HG03025 (cell line): ENCODE data around the gene LYRM7.

Experiments used
- ATAC-seq: cut with Tn5 transposase; IDR thresholded peaks from one replicate; pipeline ENCODE4 v1.9.1; 2021; ENCODE audit warnings: mild to moderate bottlenecking, moderate library complexity; ENCODE audit not compliant: unreplicated experiment, low FRiP score

The LYRM7 gene

DNA sequence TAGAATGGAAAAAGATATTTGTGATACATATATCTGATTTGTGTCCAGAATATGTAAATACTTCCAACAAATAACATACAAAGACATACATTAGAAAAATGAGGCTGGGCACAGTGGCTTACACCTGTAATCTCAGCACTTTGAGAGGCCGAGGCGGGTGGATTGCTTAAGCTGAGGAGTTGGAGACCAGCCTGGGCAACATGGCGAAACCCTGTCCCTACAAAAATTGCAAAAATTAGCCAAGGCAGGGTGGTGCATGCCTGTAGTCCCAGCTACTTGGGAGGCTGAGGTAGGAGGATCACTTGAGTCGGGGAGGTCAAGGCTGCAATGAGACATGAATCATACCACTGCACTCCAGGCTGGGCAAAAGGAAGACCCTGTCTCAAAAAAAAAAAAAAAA is 47.0 kb downstream of the LYRM7 start:
- ATAC-seq, result no peak

DNA sequence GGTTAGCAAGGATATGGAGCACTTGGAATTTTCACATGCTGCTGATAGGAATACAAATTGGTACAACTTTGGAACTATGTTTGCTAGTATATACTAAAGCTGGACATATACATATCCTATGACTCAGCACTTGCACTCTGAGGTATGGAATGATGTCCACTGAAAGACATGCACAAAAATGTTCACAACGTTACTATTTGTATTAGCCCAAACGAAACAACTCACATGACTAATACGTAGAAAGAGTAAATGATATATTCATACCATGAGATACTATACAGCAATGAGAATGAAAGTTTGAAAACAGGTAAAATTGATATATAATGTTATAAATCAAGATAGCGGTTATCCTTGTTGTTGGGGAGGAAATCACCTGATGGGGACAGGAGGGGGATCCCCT is 47.6 kb downstream of the LYRM7 start:
- no peak for ATAC-seq

DNA sequence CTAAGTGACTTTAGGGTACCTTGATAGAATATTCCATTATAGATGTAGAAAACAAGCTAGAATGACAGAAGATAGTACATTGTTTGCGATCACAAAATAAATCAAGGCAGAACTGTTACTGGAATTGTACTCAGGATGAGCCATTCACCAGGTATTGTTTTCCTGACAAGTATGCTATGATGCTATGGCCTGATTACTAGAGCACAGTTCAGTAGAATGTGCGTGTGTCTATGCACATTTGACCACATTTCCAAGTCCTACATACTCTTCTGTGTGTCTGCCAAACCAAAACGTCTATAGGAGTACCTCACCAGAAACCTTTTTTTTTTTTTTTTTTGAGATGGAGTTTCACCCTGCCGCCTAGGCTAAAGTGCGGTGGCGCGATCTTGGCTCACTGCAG is 49.8 kb downstream of the LYRM7 start:
- ATAC-seq, result no peak

DNA sequence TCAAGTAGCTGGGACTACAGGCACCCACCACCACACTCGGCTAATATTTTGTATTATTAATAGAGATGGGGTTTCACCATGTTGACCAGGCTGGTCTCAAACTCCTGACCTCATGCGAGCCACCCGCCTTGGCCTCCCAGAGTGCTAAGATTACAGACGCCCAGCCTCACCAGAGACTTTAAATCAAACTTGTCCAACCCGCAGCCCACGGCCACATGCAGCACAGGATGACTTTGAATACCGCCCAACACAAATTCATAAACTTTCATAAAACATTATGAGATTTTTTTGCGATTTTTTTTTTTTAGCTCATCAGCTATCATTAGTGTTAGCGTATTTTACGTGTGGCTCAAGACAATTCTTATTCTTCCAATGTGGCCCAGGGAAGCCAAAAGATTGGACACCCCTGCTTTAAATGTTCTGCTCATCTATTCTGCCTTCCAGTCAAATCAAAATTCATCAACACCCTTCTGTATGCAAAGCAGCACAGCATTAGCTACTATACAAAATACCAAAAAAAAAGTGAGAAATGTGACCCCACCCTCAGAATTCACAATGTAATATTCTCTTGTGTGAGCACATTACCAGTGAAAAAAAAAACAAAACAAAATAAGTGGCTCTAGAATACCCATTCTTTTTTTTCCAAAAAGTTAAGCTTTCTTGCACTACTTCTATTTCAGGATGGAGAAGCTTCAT is 50.4 kb downstream of the LYRM7 start:
- ATAC-seq, result no peak

DNA sequence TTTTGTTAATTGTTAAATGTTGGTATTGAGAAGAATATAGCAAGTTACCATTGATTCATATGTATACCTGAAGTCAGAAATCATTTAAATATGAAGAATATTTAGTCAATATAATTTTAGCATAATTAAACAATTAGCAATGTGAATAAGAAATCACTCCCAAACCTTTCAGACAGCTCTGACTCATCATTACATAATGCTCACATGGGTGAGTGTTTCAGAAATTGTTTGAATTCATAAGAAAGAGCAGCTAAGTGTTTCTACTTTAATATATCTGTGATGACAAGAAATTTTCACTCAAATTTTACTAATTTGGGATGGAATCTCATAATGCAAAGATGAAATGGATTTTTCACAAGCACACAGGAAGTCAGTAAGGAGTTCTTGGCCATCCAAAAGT is 51.1 kb downstream of the LYRM7 start:
- no peak for ATAC-seq

DNA sequence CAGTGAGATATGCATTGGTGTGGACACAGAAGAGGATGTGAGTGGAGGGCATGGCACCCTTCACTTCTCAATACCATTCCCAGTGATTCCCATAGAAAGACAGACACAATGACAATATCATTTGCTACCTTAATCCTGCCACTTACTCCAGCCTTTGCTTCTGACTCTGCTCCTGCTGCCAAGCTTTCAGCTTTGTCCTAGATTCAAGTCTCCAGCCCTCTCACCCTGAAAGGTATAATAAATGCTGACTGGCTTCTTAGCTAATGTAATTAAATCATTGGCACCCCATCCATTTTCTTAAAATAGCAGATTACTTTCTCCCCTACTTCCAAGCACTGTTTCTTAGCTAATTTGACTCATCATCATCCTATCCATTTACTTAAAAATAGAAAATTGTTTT is 52.0 kb downstream of the LYRM7 start:
- ATAC-seq, result no peak

DNA sequence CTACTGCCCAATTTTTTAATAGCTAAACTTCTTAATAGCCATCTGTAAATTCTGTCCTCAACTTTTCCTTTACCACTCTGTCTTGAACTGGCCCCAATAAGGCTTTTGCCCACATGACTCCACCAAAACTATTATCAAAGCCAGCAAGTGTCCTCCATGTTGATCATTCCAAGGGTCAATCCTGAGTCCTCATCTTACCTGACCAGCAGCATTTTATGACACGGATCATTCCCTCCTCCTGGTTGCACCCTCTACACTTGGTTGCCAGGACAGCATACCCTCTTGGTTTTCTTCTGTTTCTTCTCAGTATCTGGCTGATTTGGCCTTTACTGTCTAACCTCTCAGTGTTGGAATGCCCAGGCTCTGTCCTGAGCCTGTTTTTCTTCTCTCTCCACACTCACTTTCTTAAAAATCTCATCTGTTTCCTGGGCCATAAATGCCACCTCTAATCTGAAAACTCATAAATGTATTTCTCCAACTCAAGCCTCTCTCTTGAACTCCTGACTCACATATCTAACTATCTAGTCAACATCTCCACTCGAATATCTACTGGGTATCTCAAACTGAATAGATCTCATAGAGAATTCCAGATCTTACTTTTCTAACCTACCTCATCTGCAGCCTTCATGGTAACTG is 53.1 kb downstream of the LYRM7 start:
- ATAC-seq, result no peak

DNA sequence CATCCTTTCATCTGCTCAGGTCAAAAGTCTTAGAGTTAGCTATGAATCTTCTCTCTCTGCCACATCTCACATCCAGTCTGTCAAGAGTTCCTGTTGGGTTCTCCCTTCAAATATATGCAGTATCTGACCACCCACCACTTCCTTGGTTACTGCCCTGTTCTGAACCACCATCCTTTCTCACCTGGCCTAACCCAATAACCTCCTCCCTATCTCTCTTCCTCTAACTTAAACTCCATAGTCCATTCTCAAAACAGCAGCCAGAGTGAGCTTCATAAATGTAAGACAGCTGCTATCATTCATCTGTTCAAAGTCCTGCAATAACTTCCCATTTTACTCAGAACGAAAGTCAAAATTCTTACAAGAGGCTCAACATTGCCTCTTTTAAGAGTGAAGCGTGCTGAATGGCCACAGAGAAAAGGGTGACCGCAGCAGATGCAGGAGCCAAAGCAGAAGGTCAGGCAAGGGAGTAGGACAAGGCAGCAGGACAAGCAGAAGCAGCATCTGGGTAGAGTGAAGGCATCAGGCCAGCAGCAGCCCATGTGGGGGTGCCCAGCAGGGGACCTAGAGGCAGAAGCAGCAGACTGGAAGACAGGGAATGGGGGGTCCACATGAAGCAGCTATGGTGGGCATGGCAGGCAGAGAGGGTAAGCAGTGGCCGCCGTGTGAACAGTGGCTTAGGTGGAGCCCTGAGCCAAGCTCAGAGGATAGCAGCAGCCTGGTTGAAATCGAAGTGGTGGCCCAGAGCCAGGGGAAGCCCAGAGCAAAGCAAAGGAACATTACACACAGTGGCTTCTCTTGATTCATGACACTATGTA is 53.9 kb downstream of the LYRM7 start:
- peak; percentile 91 for ATAC-seq

DNA sequence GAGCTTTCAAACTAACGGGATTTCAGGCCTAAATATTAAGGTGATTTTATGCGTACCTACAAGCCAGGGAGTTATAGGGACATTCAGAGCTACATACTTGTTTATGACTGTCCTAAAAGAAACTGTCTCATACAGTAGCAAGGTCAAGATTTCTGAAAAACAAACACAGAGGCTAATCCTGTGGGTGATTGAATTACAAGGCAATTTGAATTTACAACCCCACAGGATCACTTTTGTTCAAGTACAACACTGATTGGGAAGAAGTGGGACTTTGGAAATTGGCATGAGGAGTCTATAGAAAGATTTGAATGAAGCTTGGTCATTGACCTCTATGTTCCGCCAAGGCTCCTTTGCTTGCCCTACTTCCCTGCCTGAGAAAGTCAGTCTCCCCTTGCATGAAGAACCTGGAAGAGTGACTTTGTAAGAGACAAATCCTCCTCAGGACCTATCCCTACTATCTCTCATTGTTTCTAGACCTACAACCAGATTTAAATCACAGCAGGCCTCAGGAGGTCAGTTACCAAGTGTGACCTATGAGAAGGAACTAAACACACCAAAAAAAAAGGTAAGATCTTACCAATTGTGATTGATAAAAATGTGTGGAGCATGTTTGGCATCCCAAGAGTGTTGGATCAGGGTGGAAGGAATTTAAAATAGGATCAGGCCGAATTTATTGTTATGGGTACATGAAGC is 54.7 kb downstream of the LYRM7 start:
- ATAC-seq, result no peak

DNA sequence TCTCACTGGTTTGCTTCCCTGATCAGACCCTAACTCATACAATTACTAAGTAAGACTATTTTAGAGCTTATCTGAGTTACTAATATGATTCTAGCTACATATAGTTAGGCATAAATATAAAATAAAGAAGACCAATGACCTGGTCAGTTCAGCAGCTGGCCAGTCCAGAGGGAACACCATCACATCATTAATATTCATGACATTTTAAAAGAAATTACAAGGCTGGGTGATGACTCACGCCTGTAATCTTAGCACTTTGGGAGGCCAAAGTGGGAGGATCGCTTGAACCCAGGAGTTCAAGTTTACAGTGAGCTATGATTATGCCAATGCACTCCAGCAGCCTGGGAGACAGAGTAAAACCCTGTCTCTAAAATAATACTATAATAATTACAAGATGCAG is 56.2 kb downstream of the LYRM7 start:
- ATAC-seq, result no peak

DNA sequence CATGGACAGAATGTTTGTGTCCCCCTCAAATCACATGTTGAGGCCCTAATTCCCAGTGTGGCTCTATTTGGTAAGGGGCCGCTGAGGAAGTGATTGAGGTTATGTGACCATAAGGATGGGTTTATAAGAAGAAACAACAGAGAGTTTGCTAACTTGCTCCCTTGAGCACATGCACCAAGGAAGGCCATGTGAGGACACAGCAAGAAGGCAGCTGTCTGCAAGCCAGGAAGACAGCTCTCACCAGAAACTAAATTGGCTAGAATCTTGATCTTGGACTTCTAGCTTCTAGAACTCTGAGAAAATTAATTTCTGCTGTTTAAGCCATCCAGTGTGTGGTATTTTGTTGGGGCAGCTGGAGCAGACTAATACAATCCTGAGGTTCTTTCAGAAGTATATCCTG is 57.9 kb downstream of the LYRM7 start:
- no peak for ATAC-seq

DNA sequence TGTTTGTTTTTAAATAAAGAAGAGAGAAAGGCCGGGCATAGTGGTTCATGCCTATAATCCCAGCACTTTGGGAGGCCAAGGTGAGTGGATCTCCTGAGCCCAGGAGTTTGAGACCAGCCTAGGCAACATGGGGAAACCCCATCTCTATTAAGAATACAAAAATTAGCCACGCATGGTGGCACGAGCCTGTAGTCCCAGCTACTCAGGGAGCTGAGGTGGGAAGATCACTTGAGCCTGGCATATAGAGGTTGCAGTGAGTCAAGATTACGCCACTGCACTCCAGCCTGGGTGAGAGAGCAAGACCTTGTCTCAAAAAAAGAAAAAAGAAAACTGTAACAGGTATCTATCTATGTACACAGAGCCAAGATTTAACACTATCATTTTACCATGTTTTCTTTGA is 58.9 kb downstream of the LYRM7 start:
- no peak for ATAC-seq

DNA sequence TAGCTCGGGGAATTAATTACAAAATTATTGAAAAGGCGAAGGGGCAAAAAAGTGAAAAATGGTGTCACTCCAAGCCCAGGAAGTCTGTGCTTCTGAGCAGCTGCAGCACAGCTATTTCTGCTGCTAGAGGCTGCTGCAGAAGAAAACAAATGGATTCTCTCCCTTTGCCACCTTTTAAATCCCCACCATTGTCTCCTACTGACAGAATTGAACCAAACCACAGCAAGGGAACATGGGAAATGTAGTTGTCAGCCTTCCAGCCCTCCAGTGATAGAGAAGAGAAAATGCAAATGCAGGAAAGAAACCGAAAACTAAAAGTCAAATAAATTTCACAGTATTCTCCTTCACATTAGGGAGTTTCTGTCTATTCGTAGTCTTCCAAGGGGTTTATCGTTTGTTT is 59.7 kb downstream of the LYRM7 start:
- ATAC-seq, result no peak

DNA sequence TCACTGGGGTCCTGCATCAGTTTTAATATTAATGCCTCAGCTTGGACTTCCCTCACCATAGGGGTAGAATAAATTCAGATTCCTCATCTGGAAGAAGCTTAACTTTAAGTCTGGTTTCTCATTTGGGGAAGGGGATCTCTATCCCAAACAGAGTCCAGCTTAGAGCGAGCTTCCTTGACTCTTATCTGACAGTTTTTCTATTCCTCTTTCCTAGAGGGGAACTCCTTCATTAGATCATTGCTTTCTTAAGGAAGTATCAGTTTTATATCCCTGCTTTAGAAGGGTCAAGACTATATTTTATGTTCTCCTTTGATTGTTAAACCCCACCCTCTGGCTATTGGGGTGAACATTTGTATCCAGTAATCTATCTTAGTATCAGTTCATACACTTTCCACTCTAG is 68.9 kb downstream of the LYRM7 start:
- no peak for ATAC-seq

DNA sequence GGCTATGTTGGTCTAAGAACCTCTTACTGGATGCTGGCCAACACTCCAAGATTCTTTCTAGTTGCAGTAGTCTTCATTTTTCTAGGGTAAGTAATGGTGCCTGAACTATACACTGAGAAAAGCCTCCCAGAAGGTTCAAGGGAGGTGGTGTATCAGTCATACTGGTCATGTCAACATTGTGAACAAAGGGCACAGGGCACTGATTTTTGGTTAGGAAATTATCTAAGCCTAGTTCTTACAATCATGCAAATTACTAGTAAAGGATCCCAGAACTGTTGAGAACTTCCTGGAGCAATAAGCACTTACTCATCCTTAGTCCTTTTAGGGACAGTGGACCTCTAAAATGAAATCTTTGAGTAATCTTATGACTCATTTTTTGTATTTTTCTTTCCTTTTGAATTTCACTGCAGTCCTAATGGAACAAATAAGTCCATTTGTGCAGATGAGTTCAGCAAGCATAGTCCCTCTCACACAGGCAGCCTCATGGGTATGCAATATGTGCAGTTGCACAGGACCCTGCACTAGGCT is 72.0 kb downstream of the LYRM7 start:
- ATAC-seq, result no peak

DNA sequence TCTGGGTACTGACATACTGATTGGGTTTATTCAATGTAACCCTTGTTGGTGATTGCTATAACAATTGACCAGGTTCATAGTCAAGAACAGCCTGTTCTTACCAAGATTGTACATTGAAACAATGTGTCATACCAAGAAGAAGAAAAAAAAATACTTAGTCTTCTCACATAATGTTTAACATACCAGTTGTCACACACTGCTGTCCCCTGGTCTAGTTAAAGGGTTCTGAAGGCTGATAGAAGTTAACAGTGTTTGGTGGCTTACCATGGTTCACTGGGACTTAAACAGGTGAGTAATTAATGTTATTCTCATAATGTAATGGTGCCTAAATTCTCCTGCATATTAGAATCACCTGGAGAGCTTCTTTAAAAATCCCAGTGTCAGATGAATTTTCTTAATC is 74.6 kb downstream of the LYRM7 start:
- ATAC-seq, result no peak

DNA sequence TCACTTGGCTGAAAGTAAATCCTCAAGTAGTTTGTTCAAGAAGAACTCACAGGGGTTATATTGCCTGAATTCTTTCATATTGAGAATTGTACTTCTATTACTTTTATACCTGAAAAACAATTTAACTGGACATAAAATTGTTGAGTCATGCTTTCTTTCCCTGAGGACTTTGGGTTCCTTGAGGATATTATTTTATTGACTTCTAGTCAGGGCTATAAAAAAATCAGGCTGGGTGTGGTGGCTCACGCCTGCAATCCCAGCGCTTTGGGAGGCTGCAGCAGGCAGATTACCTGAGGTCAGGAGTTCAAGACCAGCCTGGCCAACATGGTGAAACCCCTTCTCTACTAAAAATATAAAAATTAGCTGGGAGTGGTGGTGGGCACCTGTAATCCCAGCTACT is 75.2 kb downstream of the LYRM7 start:
- ATAC-seq, result no peak

DNA sequence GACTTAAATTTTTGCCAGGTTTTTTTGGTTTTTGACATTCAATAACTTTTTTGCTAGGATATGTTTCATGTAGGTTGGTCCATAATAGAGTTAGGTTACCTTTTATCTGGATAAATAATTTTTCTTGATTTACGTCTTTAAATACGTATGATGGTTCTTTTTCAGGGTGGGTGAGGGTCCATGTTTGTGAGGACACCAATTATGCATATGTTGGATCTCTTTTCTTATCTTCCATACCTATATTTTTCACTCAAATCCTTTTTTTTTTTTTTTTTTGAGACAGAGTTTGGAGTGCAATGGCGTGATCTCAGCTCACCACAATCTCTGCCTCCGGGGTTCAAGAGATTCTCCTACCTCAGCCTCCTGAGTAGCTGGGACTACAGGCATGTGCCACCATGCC is 75.8 kb downstream of the LYRM7 start:
- no peak for ATAC-seq

DNA sequence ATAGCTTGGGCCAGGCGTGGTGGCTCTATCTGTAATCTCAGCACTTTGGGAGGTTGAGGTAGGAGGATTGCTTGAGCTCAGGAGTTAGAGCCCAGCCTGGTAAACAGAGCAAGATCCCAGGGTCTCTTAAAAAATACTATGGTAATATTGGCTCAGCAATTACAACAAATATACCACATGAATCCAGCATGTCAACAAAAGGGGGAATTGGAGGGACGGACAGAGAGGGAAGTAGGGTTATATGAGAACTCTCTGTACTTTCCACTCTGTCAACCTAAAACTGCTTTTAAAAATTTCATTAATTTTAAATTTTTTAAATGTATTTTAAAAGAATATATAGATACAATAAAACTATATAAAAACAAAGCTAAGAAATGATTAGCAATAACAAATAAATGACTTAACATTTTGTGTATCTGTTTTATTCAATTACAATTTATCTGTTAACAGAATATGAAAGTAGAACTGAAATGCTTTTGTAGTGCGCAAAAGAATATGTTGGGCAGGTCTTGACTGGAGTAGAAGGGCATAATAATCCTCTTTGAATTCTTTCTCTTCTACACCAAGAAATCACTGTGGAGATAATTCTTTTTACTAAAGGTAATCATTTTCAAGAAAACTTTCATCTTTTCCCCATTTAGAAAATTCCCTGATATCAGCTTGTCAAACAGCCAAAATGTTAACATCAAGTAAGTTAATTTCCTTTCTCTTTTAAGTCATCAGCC is 80.2 kb downstream of the LYRM7 start:
- ATAC-seq, result no peak

DNA sequence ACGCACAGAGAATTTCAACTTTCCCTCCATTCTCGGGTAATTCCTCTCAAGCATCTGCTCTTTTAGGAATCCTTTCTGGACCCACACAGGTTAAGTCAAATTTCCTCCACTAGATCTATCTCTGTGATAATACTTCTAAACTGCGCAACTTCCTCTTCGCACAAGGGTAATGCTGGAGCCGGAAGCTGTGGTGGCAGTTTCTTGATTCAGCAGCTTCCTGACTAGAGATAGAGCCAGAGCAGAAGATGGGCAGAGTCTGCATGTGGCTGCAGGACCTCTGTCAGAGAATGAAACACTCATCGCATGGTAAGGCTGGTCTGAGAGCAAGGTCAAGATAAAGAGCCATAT is 82.1 kb downstream of the LYRM7 start:
- ATAC-seq, result peak; percentile 91
